ENCODE measurements around the gene PITPNC1. TPM values are rescaled to one million over a fixed set of nuclear protein-coding genes. Genes with fewer than 3 reads are reported as not detected.

Gene PITPNC1
- total and polyA plus RNA-seq, 11 donors = 7.0 to 20.8 (median 11.3) TPM

DNA sequence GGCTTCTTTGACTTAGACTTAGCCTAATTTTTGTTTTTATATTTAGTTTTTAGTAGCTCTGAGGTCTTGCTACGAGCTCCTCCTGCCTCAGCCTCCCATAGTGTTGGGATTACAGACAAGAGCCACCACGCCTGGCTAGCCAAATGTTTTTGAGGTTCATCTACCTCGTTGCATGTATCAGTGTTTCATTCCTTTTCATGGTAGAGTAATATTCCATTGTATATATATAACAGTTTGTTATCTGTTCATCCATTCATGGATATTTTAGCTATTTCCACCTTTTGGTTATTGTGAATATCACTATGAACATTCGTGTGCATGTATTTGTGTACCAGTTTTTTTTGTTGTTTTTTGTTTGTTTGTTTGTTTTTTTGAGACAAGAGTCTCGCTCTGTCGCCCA is 352.8 kb downstream of the PITPNC1 start:
- H3K4me1 ChIP-seq = no peaks in the 10 kb centered on the region
- H3K9me3 ChIP-seq = peaks cover 0 to 5% (median 0%) of the 10 kb centered on the region in 12 donors
- no peak overlapping the region for H3K27ac ChIP-seq
- TF ChIP-seq, protein P1, sequence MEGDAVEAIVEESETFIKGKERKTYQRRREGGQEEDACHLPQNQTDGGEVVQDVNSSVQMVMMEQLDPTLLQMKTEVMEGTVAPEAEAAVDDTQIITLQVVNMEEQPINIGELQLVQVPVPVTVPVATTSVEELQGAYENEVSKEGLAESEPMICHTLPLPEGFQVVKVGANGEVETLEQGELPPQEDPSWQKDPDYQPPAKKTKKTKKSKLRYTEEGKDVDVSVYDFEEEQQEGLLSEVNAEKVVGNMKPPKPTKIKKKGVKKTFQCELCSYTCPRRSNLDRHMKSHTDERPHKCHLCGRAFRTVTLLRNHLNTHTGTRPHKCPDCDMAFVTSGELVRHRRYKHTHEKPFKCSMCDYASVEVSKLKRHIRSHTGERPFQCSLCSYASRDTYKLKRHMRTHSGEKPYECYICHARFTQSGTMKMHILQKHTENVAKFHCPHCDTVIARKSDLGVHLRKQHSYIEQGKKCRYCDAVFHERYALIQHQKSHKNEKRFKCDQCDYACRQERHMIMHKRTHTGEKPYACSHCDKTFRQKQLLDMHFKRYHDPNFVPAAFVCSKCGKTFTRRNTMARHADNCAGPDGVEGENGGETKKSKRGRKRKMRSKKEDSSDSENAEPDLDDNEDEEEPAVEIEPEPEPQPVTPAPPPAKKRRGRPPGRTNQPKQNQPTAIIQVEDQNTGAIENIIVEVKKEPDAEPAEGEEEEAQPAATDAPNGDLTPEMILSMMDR (IDR thresholded peaks at IDR 0.05) = no peak
- TF ChIP-seq POLR2A (IDR thresholded peaks at IDR 0.05) = no peak
- ATAC-seq = no peak
- intact Hi-C loops (cut with DNase I) = no loop called here
- no peak overlapping the region for H3K4me3 ChIP-seq
- H3K36me3 ChIP-seq = peaks cover 12 to 97% (median 96%) of the 10 kb centered on the region in 9 donors
- no peaks in the 10 kb centered on the region for H3K27me3 ChIP-seq
- WGBS, 4 donors = 89 to 99% (median 95%) methylated on average over 6 of the region's 6 CpGs
- no peak for DNase-seq

GRCh38 chr17:67730731-67731130 is 353.6 kb downstream of the PITPNC1 start:
- no peaks in the 10 kb centered on the region for H3K4me1 ChIP-seq
- H3K27ac ChIP-seq = no peak overlapping the region
- no peak overlapping the region for H3K4me3 ChIP-seq
- TF ChIP-seq, protein P1 (IDR thresholded peaks at IDR 0.05) = no peak
- no peak for TF ChIP-seq POLR2A (IDR thresholded peaks at IDR 0.05)
- DNase-seq (no peak), ATAC-seq (no peak)
- peaks cover 0 to 5% (median 0%) of the 10 kb centered on the region in 12 donors for H3K9me3 ChIP-seq
- 61 to 79% (median 68%) methylated on average over 7 of the region's 7 CpGs for WGBS, 4 donors
- peaks cover 9 to 97% (median 96%) of the 10 kb centered on the region in 9 donors for H3K36me3 ChIP-seq
- intact Hi-C loops (cut with DNase I) = no loop called here
- no peaks in the 10 kb centered on the region for H3K27me3 ChIP-seq

DNA sequence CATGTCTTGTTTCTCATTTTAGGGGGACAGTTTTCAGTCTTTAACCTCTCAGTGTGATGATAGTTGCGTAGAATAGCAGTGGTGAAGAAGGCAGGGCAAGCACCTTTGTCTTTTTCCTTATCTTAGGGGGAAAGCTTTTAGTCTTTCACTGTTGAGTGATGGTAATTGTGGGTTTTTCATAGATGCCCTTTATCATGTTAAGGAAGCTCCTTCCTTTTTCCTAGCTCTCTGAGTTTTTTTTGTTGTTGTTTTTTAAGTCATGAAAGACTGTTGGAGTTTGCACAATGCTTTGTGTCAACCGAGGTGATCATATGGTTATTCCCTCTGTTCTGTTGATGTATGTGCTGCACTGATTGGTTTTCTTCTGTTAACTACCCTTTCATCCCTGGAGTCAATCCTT is 356.4 kb downstream of the PITPNC1 start:
- WGBS, 4 donors = 67 to 77% (median 70%) methylated on average over 2 of the region's 2 CpGs
- no peak overlapping the region for H3K4me3 ChIP-seq
- intact Hi-C loops (cut with DNase I) = no loop called here
- ATAC-seq (no peak), DNase-seq (no peak)
- TF ChIP-seq, protein P1 (IDR thresholded peaks at IDR 0.05) = no peak
- no peak for TF ChIP-seq POLR2A (IDR thresholded peaks at IDR 0.05)
- no peak overlapping the region for H3K27ac ChIP-seq
- no peaks in the 10 kb centered on the region for H3K4me1 ChIP-seq
- no peaks in the 10 kb centered on the region for H3K27me3 ChIP-seq
- peaks cover 3 to 97% (median 96%) of the 10 kb centered on the region in 9 donors for H3K36me3 ChIP-seq
- peaks cover 0 to 5% (median 0%) of the 10 kb centered on the region in 12 donors for H3K9me3 ChIP-seq

DNA sequence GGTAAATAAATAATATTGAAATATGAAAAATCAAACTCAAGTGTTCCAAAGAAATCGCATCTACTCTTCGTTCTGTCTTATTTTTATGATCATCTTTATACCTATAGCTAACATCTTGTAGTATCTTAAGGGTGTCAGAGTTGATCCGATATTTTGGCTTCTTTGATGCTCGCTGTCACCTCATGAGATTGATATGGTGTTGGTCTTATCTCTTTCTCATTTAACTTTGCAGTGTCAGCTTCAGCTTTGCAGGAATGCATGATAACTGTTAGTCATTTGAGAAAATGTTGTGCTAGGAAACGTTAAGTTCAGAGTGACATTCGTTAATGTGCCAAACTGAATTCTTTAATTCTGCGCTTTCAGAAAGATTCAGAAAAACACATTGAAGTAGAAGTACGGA is 360.1 kb downstream of the PITPNC1 start:
- Histone ChIP-seq H3K27ac (no peak overlapping the region), H3K4me3 (no peak overlapping the region), H3K4me1 (no peaks in the 10 kb centered on the region), H3K36me3 (peaks cover 3 to 100% (median 99%) of the 10 kb centered on the region in 9 donors), H3K9me3 (no peaks in the 10 kb centered on the region), H3K27me3 (no peaks in the 10 kb centered on the region)
- WGBS, 4 donors = 80 to 83% (median 81%) methylated on average over 8 of the region's 8 CpGs
- ATAC-seq = no peak
- intact Hi-C loops (cut with DNase I) = no loop called here
- DNase-seq = no peak
- TF ChIP-seq, protein P1 (IDR thresholded peaks at IDR 0.05) = no peak
- no peak for TF ChIP-seq POLR2A (IDR thresholded peaks at IDR 0.05)
